Activated CD4-positive, alpha-beta T cell treated with anti-CD3 and anti-CD28 coated beads, Interleukin-2, amount 50 U/mL, for 16 hours (primary cell): ENCODE measurements around the gene SECISBP2L.
A peak's percentile ranks its signal among the peaks of the same experiment; 100 is the strongest.
"Not testable (repeated sequence)": the region's sequence is repeated elsewhere in the genome, so short reads cannot be mapped to it uniquely, and the experiment has no call there.

ENCODE experiments used
- DNase-seq: peaks from one replicate; pipeline ENCODE4 v3.0.0-alpha.2; 2020

SECISBP2L gene

GRCh38 chr15:49046220-49047102 lies at the start of gene SECISBP2L:
Gene SECISBP2L, minus strand, starts transcription at chr15:49046446. Its CDS starts 147 bp downstream, at chr15:49046299.
- DNase-seq = peak; percentile 95

- DNase-seq = no peak
Observed at GRCh38 chr15:49094923-49095322, 48.7 kb upstream of the SECISBP2L start.

GRCh38 chr15:49093252-49094105 lies 47.2 kb upstream of the SECISBP2L start:
- DNase-seq = no peak

- no peak for DNase-seq
Observed at GRCh38 chr15:49088996-49089395, 42.8 kb upstream of the SECISBP2L start.

- no peak for DNase-seq
Observed at GRCh38 chr15:49085696-49086459, 39.6 kb upstream of the SECISBP2L start.

DNA sequence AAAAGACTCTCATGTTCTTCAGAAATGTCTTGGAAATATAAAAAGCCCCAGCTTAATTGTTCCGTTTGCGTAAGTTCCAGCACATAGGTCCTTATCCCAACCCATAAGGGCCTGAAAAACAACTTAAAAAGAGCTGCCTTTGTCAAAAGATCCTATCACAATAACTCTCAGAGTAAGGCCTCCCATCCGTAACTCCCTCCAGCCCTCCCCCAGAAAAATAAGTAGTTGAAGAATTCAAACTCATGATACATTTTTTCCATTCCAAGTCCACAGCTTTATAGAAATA lies 38.0 kb upstream of the SECISBP2L start:
- DNase-seq = no peak

- no peak for DNase-seq
Observed at GRCh38 chr15:49083401-49084284, 37.4 kb upstream of the SECISBP2L start.

DNA sequence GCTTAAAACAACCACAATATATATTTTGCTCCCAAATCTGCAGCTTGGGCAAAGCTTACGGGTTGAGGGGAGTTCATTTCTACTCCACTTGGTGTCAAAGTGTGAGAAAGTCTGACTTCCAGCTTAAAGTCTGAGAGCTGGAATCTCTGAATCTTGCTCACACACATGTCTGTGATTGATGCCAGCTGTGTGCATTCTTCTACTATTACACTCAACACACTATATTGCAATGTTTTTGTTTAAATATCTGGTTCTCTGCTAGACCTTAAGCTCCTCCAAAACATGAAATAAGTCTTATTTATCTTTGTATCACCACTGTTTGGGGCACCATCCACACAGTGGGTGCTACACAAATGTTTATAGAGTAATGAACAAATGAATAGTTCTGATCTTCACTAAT lies 36.7 kb upstream of the SECISBP2L start:
- no peak for DNase-seq

- DNase-seq = no peak
Observed at GRCh38 chr15:49079340-49080039, 33.2 kb upstream of the SECISBP2L start.

DNA sequence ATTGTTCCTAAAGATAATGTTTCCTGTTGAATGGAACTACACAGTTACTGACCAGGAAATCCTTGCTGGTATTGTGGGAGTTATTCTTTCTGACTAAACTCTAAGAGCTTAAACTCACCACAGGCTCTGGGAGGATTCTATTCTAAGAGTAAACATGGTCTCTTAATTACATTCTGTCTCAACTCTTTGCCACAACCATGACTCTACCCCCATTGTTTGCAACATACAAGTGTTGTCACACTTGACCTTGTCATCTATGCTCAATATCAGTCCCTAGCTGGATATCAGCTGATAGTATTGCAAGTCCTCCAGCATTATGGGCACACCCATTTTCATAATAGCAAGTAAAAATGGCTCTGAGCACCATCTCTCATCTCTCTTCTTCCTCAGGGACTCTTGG lies 29.6 kb upstream of the SECISBP2L start:
- no peak for DNase-seq

DNA sequence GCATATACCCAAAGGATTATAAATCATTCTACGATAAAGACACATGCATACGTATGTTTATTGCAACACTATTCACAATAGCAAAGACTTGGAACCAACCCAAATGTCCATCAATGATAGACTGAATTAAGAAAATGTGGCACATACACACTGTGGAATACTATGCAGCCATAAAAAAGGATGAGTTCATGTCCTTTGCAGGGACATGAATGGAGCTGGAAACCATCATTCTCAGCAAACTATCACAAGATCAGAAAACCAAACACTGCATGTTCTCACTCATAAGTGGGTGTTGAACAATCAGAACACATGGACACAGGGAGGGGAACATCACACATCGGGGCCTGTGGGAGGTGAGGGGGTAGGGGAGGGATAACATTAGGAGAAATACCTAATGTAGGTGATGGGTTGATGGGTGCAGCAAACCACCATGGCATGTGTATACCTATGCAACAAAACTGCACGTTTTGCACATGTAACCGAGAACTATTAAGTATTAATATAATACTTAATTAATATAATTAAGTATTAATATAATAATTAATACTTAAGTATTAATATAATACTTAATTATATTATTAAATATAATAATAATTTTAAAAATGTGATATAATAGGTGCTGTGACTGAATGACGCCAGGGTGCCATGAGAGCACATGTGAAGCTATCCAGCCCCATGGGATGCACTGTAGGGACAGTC lies 28.5 kb upstream of the SECISBP2L start:
- not testable (repeated sequence) for DNase-seq

GRCh38 chr15:49066372-49066771 lies 20.1 kb upstream of the SECISBP2L start:
- DNase-seq = no peak

DNA sequence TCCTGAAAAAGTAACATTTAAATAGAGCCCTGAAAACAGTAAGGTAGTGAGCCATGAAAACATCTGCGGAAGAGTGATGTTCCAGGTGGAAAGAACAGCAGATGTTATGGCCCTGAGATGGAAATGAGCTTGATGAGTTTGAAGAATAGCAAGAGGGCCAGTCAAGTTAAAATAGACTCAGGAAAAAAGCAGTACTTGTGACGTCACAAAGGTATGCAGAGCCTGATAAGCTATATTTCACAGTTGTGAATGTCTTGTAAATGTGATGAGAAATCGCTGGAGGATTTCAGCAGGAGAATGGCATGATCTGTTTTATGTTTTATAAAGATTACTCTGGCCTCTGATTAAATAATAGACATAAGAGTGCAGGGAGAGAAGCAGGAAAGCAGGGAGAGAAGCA lies 18.6 kb upstream of the SECISBP2L start:
- DNase-seq = no peak

GRCh38 chr15:49064281-49064653 lies 18.0 kb upstream of the SECISBP2L start:
- DNase-seq = no peak

DNA sequence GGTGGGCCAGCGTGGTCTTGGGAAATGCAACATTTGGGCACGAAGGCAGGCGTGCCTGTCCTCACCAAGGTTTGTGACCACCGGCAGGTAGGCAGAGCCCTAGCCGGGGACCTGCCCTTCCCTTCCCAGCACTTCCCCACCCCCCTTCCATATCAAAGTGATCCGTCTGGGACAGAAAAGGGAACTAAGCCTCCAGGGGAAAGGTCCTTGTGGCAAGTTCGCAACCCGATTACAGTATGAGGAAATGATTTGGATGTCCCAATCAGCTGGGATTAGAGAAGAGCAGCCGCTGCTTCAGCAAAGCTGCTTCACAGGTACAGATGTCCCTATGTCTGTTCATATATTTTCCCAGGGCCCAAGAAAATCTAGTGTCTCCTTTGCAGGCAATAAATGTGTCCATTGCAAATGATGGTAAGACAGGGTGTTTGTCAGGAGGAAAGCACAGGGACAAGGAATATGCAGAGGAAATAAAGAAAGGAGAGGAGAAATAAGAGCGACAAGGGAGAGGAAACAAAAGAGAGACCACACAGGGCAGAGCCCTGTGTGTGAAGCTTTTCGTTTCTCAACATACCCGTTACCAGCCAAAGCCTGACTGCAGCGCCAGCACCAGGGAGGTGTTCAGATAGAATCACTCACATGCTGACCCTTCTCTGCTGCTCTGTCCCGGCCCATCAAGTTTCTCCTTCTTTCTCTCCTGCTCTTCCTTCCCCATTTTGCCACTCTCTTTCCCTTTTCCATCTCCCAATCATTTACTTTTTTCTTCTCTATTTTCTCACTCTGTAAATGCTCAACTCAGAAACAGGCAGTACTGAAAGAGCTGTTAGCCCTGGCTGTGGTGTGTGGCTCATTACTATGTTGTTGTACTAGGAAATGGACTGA lies 17.4 kb upstream of the SECISBP2L start:
- DNase-seq = no peak

GRCh38 chr15:49062900-49063299 lies 16.7 kb upstream of the SECISBP2L start:
- no peak for DNase-seq

DNA sequence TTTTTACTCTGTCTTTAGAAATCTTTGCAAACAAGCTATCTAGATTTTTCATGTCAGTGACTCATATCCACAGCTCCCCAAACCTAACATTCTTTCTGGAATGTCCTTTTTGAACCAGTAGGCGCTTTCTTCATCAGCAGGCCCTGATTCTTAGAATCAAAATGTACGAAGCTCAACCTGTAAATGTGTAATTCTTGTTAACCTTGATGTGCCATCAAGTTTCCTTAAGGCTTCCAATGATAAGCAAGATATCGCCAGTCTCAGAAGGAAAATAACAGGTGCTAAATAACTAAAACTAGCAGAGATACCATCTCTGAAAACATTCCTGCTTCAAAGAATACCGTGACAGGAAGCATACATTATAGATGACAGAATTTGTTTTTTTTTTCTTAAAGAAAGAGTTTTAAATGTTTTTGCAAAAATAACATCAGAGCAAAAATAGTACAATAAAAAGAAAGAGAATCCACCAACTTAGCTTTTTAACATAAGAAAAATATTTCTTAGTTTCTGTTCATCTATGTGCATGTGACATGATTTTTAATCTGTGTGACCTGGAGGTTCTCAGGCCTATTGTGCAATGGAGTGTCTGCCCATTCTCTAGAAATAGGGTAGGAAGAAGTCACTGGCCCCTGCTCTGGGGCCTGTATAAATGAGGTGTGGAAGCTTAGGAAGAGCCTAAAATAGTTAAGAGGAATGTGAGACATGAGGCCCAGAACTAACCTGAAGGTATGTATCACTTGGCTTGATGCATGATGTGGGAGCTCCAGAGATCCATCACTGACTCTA lies 14.7 kb upstream of the SECISBP2L start:
- DNase-seq = no peak

DNA sequence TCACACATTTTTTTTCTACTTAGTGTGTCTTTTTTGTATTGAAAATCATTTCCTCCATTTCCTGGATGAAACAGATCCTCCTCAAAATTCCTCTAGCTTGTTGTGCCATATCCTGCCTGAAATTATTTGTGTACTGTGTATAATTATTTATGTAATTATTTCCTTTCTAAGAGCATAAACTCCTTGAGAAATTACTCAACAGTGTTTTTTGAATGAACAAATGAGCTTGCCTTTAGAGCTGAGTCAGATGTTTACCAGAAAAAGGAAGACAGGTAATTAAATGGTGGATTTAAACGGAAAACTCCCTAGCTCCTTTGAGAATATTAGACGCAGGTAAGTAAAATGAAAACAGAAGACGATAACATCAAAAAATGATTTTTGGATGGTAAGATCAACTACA lies 13.2 kb upstream of the SECISBP2L start:
- DNase-seq = no peak

GRCh38 chr15:49058559-49058958 lies 12.3 kb upstream of the SECISBP2L start:
- DNase-seq = no peak
